UCSD-AML1 (cell line): ENCODE data around the gene ASPN.

ENCODE experiments used
- DNase-seq: peaks from one replicate; lab custom pipeline; 2025; ENCODE audit not compliant: unreplicated experiment; lab: John Stamatoyannopoulos, UW

The ASPN gene

DNA sequence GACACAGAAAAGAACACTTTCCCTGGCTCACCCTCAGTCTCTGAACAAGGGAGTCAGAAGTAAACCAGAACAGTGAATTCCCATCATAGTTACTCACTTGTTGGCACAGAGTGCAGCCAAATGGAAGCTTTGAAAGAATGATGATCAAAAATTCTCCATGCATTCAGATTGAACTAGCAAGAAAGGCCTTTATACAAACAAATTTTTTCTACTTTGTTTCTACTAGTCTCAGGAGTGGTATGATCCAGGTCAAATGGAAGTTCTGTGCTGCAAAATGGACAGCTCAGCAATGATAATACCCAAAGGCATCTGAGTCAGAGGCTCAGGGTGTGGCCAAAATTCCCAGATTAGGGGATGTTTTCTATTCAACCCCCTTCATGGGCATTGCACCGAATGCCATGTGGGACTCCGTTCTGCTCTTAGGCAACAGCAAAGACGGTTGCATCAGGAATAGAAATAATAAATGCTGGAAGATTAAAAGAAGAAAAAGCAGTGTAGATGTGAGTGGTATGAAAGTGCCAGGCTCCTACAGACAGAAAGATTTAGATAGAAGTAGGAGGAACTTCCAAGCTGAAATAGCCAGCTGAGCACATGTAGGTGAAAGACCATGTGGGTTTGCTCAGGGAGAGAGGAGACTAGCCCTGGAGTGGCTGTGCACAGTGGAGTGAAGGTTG, 24.0 kb upstream of the ASPN start:
- no peak for DNase-seq

DNA sequence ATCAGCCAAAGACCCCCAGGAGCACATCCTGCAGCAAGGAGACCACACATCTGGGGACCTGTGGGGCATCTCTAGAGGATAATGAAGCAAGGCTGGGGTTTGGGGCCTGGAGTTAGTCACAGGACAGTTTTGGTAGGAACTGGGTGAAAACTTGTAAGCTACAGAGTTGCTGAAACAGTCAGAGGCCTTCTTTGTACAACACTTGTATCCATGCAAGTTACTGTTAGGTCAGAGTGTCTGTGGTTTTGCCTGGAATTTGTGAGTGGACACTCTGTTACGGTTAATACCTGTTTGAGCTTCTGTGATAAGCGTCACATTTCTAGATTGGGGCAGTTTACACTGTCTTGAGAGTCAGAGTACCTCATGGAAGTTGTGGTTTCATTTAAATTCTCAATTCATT, 22.6 kb upstream of the ASPN start:
- no peak for DNase-seq

DNA sequence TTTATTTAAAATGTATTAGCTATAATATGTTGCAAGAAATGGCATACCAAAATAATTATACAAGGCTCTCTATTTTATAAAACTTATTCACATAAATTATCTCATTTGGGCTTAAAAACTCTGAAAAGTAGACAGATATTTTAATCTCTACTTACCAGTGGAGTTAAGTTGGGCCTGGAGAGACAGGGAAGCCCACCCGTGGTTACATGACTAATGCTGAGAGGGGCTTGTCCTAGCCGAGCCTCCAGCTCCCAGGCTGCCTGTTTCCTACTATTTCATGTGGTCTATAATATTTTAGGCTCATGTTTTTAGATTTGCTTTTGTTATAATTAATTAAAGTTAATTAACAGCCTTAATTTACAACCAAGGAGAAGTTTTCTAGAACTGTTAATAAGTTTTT, 20.9 kb upstream of the ASPN start:
- no peak for DNase-seq

DNA sequence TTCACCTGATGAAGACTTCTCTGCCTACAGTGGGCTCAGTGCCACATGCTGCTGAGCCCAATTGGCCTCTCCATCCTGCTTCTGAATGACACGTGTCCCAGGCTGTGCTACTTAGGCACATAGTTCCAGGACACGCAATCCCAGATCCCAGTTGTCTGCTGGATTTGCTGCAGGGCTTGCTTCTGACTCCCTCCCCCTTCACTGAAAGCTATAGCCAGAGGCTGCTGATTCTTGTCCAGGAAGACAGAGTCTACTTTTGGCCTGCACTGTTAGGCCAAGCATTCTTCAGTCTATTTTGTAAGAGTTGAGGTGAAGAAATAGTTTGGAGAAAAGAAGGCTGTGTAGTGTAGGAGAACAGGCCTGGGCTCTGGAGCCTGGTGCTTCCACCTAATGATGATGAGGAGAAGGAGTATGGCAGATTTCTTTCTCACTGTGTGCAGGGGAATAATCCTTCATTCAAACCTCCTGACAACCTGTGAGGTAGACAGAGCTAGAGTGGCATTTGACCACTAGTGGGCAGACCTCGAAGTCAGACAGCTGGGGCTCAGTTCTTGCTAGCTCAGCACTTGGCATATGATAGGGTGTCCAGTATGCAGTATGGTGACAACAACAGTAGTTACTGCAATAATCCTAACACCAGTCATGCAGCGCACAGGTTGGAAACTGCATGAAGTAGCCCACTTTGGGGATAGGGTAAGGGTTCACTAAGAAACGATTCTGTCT, 19.5 kb upstream of the ASPN start:
- DNase-seq: peak; percentile 37

DNA sequence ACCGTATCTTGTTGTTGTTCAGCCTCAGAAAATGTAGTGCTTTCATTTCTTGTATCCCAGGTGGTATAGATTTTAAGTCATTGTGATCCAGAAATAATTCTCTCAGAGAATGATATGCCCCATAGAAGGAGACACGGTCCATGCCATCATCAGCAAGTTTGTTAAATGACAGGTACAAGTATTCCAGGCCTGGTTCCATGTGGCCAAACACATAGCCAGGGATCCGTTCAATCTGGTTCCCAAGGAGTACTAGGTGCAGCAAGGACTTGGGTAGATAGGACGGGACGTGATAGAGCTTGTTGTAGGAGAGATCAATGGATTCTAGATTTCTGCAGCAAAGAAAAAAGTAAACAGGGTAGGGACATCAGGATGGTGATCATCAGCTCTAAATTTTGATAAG, 18.4 kb upstream of the ASPN start:
- DNase-seq: no peak

DNA sequence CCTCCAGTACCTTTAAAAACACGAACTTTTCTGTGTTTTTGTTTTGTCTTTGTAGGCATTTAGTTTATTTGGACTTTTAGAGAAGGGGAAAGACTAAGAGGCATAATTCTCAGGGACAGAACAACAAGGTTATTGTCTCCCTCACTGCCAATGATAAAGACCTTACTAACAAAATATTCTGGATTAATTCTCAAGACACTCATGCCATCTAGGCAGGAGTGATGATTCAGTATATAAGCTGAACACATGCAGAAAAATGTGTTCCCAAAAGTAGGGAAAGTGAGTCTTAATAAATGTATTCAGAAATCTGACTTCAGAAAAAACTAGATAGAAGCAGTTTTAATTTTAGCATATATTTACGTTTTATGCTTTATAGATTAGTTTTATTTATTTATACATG, 17.4 kb upstream of the ASPN start:
- no peak for DNase-seq

DNA sequence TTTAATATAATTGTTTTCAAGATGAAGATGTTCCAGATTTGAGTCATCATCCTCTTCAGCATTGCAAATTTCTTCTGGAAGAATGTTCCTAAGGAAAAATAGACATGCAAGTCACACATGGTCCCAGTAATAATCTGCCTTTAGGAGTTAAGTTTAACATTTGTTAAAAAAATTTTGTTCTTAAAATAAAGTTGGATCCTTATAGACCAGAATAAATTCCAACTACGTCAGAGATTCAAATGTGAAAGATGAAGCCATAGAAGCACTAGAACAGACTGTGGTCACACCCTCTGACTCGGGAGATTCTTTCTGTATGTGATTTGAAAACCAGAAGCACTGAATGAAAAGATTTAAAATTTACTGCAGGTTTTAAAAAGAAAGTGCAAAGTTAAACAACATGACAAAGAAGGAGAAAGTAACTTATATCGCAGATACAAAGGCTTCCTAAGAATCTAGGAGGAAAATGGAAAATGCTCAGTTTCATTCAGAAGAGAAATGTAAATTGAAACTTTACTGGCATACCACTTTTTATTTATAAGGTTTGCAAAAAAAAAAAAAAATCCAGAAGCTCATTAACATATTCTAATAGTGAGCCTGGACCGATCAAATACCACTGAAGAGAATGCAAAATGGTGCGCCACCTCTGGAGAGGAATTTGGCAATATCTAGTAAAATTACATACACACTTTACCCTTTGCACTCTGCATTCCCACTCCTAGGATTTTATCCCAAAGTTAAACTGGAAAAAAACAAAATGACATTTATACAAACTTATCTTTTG, 14.3 kb upstream of the ASPN start:
- no peak for DNase-seq

DNA sequence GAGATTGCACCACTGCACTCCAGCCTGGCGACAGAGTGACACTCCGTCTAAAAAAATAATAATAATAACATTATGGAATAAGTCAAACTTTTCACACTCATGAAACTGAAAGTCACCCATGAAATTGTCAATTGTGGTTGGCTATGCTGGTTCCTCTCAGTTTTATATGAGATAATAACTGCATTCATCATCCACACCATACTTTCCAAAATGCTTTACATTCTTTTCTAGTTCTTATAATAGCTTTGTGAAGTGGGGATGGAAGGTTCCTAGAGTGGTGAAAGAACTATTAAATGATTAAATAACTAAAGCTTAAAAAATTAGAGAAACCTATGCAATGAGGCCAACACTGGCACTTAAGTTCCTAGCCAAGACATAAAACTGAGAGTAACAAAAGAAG, 12.6 kb upstream of the ASPN start:
- DNase-seq: no peak

DNA sequence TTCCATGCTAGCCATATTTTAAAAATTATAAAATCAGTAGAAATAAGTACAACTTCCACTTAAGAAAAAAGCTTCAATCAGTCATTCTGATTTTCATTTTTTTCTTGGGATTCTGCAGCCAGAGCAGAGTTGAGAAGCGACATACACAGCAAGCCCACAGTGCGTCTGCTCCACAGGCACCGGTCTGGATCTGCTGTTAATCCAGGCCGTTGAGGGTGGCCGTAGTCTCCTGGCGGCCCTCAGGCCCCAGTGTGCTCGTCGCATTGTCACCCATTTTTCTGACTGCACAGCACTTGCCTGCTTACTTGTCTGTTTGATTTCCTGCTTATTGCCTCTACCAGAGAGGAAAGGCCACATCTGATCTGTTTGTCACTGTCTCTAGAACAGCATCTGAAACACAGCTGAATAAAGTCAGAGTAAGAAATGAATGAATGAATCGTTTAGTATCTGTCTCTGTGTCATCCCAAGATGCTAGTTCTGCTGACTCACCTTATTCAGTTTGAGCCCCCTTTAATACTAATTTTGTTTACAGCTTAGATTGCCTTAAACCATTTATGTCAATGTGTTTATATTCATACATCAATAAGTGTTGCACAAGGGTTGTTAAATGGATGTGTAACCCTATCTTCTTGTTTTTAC, 11.6 kb upstream of the ASPN start:
- DNase-seq: no peak

DNA sequence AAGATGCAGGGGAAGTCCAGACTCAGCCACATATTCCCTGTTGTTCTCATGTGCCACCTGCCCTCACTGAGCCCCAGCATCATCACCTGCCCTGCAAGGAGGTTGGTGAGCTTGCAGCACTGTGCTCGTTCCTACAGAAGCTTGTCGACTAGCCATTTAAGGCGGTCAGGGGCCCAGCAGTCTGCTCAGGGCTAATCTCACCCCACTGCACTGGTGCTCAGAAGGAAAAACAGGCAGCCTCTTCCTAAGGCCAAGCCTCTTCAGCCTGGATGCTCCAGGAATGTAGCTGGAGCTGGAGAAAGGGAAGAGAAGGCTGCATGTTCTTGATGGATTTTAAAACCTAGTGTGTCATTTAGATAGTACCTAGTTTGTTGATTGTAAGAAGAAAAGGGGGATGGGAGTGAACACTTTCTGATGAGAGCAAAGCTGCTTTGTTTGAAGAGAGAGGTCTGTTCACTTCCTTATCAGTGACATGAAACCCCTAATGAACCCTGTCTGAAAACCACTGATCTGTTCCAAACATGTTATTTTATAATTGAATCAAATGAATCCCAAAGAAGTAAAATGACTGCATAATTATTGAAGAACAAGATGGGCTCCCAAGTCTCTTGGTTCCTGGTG, 10.6 kb upstream of the ASPN start:
- DNase-seq: no peak

DNA sequence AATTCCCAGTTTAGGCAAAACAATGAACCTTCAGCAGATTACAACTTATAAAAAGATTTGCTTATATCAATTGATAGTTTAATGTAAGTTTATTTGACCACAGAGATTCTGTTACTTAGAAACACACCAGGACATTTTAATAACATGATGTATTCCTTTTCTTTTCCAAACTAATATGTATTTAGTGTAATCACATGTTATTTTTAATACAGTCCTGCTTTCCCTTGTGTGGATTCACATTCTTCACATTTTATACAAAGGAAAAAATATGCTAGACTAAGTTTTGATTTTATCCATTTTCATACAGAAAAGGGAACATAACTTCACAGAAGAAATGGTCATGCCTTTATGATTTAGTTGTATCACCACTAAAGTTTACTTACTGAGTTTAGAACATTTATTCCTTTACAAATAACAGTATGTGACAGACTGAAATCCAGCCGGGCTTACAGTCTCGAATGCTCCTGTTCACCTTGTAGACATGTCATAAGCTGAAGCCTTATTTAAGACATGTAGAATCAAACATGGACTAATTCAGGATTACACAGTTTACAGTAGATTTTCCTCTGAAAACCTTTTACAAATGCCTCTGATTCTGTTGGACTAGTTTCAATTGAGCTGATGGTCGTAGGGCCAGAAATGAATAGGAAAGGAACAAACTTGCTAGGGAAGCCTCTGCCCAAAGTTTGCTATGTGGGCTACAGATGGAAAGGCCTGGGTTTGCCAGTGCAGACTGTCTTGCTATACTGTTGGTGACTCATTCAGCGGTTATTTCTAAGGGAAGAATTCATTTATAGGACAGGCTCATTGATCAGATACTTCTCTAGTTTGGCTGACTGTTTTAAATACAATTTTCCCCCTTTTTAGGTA, 6.6 kb upstream of the ASPN start:
- DNase-seq: no peak

DNA sequence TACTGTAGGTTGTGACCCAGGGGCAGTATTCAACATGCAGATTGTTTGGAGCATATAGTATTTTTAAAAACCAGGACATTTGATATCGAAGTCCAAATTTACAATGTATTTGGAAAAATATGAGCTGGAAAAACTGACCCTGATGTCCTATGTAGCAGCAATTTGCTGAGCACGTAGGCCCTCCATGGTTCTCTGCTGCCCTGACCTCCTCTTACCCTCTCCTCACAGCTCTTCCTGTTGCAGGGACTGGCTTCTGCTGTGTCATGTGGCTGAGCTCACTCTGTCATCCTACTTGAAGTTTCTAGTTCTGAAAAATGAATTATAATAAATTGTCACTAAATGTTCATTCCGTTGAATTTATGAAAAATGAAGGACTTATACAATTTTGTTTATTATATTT, 4.1 kb upstream of the ASPN start:
- no peak for DNase-seq

DNA sequence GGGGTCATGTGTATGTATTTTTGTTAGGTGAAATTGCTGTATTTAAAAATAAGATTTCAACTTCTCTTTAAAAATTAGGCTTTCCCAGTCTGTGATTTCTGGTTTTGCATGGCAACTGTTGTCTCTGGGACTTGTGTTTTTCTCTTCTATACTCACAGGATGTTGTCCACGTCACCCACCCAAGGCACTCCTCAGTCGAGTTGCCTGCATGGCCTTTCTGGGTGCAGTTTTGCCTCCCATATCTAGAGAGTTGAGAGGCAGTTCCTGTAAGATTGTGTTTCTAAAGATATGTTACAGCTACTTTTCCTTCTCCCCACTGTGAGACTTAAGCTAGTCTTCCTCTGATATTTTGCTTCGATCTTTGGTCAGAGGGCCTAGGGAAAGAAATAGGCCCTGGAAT, 2.3 kb upstream of the ASPN start:
- DNase-seq: no peak

DNA sequence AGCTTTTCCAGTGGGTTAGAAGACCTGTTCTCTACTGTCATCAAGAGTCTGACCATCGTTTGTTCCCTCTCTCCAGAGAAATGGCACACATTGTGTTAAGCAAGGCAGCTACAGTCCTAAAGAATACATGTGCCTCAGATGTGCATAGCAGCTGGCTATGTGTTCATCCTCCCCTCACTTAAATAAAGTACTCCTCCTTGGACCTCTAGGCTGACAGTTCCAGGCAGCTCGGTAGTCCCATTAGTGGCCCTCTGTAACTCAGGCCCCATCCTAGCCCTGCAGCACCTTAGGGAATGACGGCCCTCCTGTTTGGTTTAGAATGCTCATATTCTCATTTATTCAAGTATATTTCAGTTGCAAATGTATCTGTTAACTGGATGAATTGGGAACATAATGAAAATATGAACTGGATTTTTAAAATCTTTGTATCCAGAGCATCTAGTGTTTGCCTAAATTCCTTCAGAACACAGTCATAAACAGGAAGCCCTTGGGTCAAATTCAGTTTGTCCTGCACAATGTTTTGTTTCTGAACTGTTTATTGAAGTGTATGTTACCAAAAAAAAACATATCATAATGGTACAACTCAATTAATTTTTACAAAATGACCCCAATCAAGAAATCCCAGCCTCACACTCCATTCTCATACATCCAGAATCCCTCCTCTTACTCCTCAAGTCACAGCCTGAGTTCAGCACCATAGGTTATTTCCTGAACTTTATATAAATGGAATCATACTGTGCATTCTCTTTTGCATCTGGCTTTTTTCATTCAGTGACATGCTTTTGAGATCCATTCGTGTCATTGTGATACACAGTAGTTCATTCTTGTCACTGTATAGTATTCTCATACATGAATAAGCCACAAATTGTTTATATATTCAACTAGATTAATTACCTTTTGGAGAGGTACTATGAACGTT, 1.6 kb upstream of the ASPN start:
- DNase-seq: no peak

DNA sequence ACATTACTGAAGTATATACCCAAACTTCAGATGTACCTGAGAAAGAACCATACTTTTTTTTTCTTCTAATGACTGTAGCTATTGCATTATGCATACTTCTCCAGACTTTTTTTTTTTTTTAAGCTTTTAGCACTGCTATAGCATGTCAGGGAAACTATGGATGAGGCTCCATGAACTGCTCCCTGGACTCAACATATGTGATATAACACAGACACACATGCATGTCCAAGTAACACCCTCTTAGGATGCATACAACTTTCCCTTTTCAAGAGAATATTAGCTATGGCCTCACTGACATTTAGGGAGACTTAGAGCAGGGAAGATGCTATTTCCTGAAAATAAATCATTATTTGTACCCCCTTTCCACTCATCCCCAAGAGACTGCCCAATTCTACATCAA, 499 bp upstream of the ASPN start:
- DNase-seq: no peak

DNA sequence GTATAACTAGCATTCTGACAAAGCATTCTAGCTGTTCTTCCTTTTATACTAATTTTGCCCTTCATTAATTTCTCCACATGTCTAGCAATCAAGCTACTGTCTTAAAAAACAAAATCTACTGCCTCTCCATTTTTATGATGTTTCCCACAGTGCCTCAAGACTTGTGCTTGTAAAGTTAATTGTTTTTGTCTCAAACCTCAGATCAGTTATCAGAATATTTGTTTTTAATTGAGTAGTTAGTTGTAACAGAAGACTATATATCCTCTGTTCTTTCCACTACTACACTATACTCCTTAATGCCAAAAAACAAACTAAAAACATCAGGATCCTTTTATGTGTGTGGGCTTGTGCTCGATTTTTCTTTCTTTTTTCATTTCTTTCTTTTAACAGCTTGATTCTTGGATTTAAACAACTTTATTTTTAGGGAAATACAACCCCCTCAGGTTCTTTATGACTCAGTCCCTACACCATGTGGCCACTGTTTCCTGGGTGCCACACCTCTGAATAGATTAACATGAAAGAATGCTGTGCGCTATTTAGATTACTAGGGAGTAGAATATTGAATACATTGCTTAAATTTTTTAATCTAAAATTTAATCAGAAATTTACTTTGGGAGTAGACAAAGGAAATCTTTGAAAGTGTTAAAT, 1.2 kb downstream of the ASPN start:
- DNase-seq: no peak

DNA sequence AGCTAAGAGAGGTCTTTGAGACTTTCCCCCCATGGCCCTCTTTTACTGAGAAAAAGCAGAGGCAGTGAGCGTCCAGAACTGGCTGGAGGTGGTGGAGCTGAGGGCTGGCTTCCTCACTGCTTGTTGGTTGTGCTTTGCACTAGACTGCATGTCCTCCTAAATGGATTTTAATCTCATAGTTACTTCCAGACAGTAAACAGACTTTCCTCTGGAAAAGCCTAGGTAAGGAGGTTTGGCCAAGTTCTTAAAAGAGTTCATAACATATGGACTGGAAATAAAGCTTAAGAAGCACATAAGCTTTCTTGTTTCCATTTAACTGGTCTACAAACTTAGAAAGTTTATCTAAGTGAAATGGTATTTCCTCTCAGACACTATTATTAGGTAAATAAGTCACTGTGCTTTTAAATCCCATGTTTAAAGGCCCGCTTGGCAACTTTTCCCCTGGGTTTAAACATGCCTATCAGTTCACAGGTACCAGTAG, 2.0 kb downstream of the ASPN start:
- no peak for DNase-seq

DNA sequence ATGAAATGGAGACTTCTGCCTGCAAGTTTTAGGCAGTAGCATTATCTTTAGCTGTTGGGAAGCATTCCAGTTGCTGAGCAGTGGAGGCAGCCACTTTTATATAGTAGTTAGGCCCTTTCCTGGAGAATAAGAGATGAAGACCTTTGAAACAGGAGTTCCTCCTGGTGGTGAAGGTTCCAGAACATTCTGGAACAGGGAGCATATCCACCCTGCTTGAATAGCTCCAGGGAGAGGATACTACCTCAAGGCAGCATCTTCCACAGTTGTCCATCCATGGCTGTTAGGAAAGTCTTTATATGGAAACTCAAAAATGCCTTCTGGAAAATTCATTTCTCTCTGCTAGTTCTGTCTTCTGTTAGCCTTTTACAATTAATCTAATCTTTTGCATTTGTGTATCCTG, 3.0 kb downstream of the ASPN start:
- DNase-seq: no peak

DNA sequence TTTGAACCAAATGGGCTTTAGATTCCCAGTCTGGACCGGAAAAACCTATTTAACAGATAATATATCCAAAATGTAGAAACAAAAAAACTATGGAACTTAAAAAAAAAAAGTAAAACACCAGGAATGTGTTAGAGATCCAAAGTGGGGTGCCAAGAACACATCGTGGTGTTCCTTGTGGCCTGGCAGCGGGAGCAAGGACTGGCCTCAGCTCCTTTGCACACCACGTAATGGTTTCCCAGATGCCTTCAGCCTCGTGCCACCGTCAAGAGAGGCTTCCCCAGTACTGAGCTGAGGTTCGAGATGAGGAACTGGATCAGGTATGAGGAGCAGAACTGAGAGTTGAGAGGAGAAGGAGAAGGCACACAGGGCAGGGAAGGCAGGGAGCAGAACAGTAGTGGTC, 3.5 kb downstream of the ASPN start:
- no peak for DNase-seq
